Measurements from ENCODE around the gene ABCC11.
"Not testable (repeated sequence)": the region's sequence is repeated elsewhere in the genome, so short reads cannot be mapped to it uniquely, and the experiment has no call there.

ABCC11 gene

DNA sequence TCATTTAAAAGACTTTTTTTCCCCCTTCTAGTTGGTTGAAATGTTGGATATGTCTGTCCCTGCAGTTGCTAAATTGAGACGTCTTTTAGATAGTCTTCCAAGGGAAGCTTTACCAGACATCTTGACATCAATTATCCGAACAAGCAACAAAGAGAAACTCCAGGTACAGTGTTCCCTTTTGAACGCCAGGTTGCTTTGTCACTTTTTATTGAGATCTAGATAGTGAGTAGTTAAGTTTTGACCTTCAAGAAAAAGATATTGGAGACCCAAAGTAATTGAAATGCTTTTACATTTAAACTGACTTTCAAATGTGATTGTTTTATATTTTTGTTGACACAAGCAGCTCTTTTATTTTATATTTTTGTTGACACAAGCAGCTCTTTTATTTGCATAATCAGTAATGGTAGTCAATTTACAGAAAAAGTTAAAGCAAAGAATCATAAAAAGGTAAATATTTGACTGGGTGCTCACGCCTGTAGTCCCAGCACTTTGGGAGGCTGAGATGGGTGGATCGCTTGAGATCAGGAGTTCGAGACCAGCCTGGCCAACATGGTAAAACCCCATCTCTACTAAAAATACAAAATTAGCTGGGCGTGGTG lies 9.3 kb upstream of the ABCC11 start:
- in situ Hi-C loops (cut with HindIII; ENCODE audit: low pct_ligation_motif_present, low pct_unique_long_range_greater_than_20kb, low sequenced_read_pairs), result no loop called here
- DNase-seq, result no peak

DNA sequence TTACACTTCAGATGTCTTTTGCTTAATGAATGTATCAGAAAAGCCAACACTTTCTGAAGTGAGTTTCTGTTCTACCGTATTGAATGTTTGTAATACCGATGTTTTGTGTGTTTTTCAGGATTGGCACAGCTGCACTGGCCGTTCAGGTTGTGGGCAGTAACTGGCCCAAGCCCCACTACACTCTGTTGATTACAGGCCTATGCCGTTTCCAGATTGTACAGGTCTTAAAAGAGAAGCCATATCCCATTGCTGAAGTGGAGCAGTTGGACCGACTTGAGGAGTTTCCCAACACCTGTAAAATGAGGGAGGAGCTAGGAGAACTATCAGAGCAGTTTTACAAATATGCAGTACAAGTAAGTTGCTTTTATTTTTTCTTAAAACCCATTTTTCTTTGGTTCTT lies 4.7 kb upstream of the ABCC11 start:
- in situ Hi-C loops (cut with HindIII; ENCODE audit: low pct_ligation_motif_present, low pct_unique_long_range_greater_than_20kb, low sequenced_read_pairs), result no loop called here
- DNase-seq, result no peak

DNA sequence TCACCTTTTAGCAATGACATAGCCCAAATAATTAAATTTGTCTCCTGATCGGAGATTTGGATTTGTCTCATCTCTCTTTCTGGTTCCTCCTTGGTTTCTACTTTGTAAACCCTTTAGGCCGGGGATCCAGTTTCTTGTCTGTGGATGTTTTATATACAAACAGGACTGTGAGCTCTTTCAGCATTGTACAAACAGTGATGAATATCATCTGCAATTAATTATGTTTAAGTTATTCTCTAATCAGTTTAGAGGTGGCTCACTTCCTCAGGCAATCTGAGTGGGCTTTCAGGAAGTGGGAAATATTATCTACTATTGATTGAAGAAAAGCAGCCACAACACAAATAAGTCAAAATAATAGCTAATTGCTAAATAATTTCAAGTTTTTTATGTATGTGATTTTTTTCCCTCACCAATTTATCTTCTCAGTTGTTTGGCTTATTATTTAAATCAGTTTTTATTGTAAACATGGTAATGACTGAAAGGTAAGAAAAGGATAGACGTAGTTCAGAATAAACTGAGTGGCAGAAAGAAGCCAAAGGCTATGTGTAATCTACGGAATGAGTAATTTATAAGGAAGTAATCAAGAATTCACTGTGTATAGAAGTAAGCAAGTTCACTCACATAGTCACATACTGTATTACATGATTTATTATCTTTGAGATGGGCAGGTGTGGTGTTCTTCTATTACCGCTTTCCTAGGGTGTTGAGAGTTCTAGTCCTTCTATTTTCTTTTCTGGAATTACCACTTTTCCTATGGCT lies 3.4 kb upstream of the ABCC11 start:
- DNase-seq, result no peak
- in situ Hi-C loops (cut with HindIII; ENCODE audit: low pct_ligation_motif_present, low pct_unique_long_range_greater_than_20kb, low sequenced_read_pairs), result no loop called here

GRCh38 chr16:48246066-48246465 lies 1.3 kb downstream of the ABCC11 start:
- DNase-seq, result no peak
- in situ Hi-C loops (cut with HindIII; ENCODE audit: low pct_ligation_motif_present, low pct_unique_long_range_greater_than_20kb, low sequenced_read_pairs), result no loop called here

DNA sequence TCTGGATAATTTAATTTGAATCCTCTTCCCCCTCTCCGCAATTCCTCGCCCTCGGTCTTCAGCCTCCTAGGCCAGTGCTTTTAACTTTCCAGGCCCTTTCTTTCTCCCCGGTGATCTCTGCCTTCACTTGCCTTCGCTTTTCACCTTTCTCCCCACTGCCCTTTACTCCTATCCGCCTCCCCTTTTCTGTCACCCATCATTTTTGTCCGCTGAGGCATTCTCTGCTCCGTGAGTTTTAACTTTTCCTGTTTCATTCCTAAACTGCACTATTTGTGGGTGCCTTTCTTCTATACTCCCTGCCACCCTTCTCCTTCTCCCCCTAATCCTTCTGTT lies 2.5 kb downstream of the ABCC11 start:
- in situ Hi-C loops (cut with HindIII; ENCODE audit: low pct_ligation_motif_present, low pct_unique_long_range_greater_than_20kb, low sequenced_read_pairs), result no loop called here

GRCh38 chr16:48244080-48244862 lies 3.1 kb downstream of the ABCC11 start, which contains the start of gene LONP2:
LONP2 (plus strand) TSS chr16:48244300; CDS start chr16:48244389, 89 bp downstream.
- DNase-seq, result peak; percentile 93
- in situ Hi-C loops (cut with HindIII; ENCODE audit: low pct_ligation_motif_present, low pct_unique_long_range_greater_than_20kb, low sequenced_read_pairs), result no loop called here

More for the DNA sequence above, 2.5 kb downstream of the ABCC11 start:
- no peak for DNase-seq

DNA sequence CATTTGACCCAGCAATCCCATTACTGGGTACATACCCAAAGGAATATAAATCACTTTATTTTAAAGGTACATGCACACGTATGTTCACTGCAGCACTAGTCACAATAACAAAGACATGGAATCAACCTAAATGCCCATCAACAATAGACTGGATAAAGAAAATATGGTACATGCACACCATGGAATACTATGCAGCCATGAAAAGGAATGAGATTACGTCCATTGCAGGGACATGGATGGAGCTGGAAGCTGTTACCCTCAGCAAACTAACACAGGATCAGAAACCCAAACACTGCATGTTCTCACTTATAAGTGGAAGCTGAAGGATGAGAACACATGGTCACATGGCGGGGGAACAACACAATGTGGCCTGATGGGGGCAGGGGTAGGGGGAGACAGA lies 7.2 kb downstream of the ABCC11 start:
- DNase-seq; in situ Hi-C loops (cut with HindIII; ENCODE audit: low pct_ligation_motif_present, low pct_unique_long_range_greater_than_20kb, low sequenced_read_pairs): not testable (repeated sequence)

GRCh38 chr16:48236286-48236685 lies 11.1 kb downstream of the ABCC11 start:
- in situ Hi-C loops (cut with HindIII; ENCODE audit: low pct_ligation_motif_present, low pct_unique_long_range_greater_than_20kb, low sequenced_read_pairs), result no loop called here

DNA sequence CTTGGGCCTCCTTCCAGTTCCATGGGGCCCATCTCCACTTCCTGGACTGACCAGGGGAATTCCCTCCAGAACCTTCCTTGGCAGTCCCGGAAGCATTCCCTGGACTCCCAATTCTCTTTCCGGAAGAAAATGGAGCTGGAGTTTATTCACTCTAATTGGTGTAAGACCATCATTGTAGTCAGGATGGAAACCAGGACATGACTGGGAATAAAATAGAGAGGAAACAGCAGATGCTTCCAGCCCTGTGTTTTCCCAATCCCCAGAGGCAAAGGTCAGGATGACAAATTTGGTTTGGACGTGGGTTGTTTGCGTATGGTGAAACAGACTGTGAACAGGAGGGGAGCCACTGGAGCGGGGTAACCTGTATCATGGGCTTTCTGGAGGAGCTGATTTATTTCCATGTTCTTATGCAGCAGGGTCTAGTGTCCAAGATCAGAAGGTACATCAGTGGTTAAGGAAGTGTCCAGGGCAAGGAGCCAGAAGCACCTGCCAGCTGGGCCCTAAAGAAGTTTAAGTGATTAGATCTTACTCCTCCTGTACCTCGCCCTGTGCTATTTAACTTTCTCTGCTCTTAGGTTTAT lies 11.7 kb downstream of the ABCC11 start:
- no peak for DNase-seq
- in situ Hi-C loops (cut with HindIII; ENCODE audit: low pct_ligation_motif_present, low pct_unique_long_range_greater_than_20kb, low sequenced_read_pairs), result no loop called here

More at GRCh38 chr16:48236286-48236685, 11.1 kb downstream of the ABCC11 start:
- no peak for DNase-seq

DNA sequence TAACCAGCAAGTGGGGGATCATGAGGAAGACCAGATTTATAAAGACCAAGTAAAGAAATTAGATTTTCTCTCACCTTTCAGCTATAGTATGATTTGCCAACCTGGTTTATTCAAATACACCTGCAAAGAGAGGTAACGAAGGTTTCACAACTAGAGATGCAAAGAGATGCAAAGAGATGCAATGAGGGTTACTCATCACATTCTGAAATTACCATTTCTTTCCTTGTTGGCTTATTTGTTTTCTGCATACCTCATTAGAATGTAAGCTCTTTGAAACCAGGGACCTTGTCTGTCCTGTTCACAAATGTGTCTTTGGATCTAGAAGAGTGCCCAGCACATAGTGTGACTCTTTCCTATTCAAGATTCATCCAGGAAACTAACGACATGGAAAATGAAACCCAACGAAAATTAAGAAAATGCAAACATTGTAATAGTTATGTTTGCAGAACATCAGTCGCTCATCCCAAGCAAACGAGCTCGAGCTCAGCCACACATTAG lies 12.2 kb downstream of the ABCC11 start:
- in situ Hi-C loops (cut with HindIII; ENCODE audit: low pct_ligation_motif_present, low pct_unique_long_range_greater_than_20kb, low sequenced_read_pairs), result no loop called here
- DNase-seq, result no peak

DNA sequence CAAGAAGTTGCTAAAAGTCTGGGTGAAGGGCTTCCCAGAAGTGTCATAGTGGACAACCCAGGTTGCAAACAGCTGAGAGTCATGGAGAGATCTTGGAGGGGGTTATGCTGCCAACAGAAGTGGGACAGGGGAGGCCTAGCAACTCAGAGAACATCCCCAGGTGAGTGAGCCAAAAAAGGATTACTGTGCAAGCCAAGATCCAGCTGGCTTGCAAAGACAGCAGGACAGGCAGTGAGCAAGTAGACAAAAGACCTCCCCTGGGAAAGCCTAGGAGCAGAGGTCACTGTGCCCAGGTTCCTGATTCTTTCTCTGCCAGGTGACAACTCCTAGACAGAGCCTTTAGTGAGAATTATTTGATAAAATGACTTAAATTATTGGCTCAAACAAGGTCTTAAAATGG lies 12.7 kb downstream of the ABCC11 start:
- in situ Hi-C loops (cut with HindIII; ENCODE audit: low pct_ligation_motif_present, low pct_unique_long_range_greater_than_20kb, low sequenced_read_pairs), result no loop called here
- no peak for DNase-seq

- in situ Hi-C loops (cut with HindIII; ENCODE audit: low pct_ligation_motif_present, low pct_unique_long_range_greater_than_20kb, low sequenced_read_pairs), result no loop called here
- DNase-seq, result no peak
These were observed 14.8 kb downstream of the ABCC11 start for GRCh38 chr16:48232493-48233040.

DNA sequence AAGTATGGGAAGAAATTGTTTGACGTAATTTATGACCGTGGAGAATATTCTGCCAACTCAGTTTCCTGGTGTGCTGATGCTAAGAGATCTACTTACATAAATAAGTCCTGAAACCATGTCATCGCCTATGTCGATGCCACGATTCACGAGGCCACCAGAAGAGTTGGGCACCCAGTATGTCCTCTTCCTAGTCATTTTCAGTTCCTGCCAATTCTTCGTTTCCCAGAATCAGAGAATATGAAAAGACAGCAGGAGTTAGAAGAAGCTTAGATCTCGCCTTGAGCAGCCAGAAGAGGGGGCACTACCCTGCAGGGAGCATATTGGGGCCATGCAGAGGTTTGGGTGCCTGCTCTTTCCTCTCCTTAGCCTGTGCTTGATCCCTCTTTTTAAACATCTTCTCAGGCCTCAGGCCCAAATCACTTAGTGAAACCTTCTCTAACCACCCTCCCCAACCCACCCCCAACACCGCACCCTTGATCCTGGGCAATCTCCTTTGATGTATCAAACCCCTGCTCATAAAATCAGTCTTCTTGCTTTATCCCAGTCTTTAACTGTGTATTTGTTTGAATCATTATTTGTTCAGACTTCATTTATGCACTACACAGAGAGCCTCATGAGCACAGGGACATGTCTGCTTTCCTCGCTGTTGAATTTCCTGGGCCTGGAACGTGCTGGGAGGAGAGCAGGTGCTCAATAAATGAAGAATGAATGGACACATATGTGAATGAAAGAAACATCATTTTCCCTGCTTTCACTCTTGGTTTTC lies 15.4 kb downstream of the ABCC11 start:
- peak; percentile 61 for DNase-seq
- in situ Hi-C loops (cut with HindIII; ENCODE audit: low pct_ligation_motif_present, low pct_unique_long_range_greater_than_20kb, low sequenced_read_pairs), result no loop called here

GRCh38 chr16:48225456-48225855 lies 21.9 kb downstream of the ABCC11 start:
- in situ Hi-C loops (cut with HindIII; ENCODE audit: low pct_ligation_motif_present, low pct_unique_long_range_greater_than_20kb, low sequenced_read_pairs), result no loop called here
- no peak for DNase-seq

DNA sequence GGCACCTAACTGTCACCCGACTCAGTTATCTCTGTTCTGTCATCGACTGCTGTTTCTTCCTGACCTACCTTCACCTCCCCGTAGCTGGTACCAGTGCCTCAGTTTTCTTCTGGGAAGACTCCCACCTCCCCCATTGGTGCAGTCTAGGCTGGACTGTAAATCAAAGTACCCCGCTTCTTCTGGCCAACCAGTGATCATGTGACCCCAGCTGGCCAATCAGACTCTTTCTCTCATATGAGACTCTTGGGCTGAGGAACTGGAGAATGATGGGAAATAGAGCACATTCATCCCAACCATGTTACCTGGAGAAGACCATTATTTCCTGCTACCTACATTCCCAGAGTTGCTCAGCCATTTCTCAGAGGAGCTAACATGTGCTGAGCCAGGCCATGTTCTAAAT lies 23.8 kb downstream of the ABCC11 start:
- in situ Hi-C loops (cut with HindIII; ENCODE audit: low pct_ligation_motif_present, low pct_unique_long_range_greater_than_20kb, low sequenced_read_pairs), result no loop called here
- no peak for DNase-seq

- in situ Hi-C loops (cut with HindIII; ENCODE audit: low pct_ligation_motif_present, low pct_unique_long_range_greater_than_20kb, low sequenced_read_pairs), result no loop called here
- no peak for DNase-seq
These were observed 26.4 kb downstream of the ABCC11 start for GRCh38 chr16:48220891-48221290.

GRCh38 chr16:48218473-48218872 lies 28.9 kb downstream of the ABCC11 start:
- no peak for DNase-seq
- in situ Hi-C loops (cut with HindIII; ENCODE audit: low pct_ligation_motif_present, low pct_unique_long_range_greater_than_20kb, low sequenced_read_pairs), result no loop called here

DNA sequence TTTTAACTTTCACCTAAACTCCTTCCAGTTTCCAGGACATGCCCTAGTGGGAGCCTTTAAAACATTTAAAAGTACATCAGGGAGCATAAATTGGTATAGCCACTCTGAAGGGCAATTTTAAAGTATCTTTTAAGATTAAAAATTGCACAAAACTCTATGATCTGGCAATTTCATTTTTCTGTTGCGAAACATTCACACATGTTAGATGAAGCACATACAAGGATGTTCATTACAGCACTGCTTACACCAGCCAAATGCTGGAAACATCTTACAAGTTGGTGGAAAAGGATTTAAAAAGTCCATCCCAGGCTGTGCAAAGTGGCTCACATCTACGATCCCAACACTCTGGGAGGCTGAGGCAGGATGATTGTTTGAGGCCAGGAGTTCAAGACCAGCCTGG lies 29.6 kb downstream of the ABCC11 start:
- in situ Hi-C loops (cut with HindIII; ENCODE audit: low pct_ligation_motif_present, low pct_unique_long_range_greater_than_20kb, low sequenced_read_pairs), result no loop called here
- no peak for DNase-seq
